ENCODE data around the gene NXF3. TPM values are rescaled to one million over a fixed set of nuclear protein-coding genes. Genes with fewer than 3 reads are reported as not detected.

NXF3 gene
- total RNA-seq, 1 experiment from 2014 or later: not detected

Other genes starting within 250 kb of the NXF3 start
- 0.70 and 1.8 TPM in 2 replicates for gene RAB40AL, start 155.9 kb downstream of the NXF3 start, total RNA-seq (2022)
- gene BEX1, start 29.0 kb downstream of the NXF3 start, total RNA-seq (2022): not detected in 2 replicates
- not detected in 2 replicates for gene BEX4, start 122.0 kb upstream of the NXF3 start, total RNA-seq (2022)
- gene TCEAL8, start 162.0 kb upstream of the NXF3 start, total RNA-seq (2022): 20.2 and 22.1 TPM in 2 replicates
- gene TCEAL5, start 183.6 kb upstream of the NXF3 start, total RNA-seq (2022): not detected in 2 replicates
- gene BEX2, start 217.8 kb upstream of the NXF3 start, total RNA-seq (2022): not detected in 2 replicates
- gene TCEAL7, start 237.1 kb upstream of the NXF3 start, total RNA-seq (2022): not detected in 2 replicates